ENCODE results near the gene MCM9. TPM values are rescaled to one million over a fixed set of nuclear protein-coding genes. Genes with fewer than 3 reads are reported as not detected.

The MCM9 gene
- total RNA-seq, 1 donor from 2014 or later: 15.6 TPM

DNA sequence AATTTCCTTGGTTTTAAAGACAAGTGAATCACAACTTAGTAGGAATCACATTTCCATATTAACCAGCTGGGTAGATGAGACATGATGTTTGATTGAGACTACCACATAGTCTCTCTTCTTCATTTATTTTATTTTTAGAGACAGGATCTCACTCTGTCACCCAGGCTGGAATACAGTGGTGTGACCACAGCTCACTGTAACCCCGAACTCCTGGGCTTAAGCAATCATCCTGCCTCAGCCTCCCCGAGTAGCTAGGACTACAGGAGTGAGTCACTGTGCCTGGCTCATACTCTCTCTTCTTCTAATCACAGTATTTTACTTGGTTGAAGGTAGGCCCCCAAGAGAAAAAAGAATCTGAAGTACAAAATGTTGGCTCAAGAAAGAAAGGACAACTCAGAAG, 121.2 kb downstream of the MCM9 start:
- no peaks in the 10 kb centered on the region for H3K27me3 Mint-ChIP-seq (ENCODE audit: unreplicated experiment)
- DNase-seq (ENCODE audit: extremely low spot score, unreplicated experiment): no peak
- H3K27ac Mint-ChIP-seq (ENCODE audit: unreplicated experiment): no peak overlapping the region
- no peak overlapping the region for H3K4me3 Mint-ChIP-seq (ENCODE audit: unreplicated experiment)
- H3K4me1 Mint-ChIP-seq (ENCODE audit: unreplicated experiment): peaks cover 2% of the 10 kb centered on the region
- TF ChIP-seq, protein P1, sequence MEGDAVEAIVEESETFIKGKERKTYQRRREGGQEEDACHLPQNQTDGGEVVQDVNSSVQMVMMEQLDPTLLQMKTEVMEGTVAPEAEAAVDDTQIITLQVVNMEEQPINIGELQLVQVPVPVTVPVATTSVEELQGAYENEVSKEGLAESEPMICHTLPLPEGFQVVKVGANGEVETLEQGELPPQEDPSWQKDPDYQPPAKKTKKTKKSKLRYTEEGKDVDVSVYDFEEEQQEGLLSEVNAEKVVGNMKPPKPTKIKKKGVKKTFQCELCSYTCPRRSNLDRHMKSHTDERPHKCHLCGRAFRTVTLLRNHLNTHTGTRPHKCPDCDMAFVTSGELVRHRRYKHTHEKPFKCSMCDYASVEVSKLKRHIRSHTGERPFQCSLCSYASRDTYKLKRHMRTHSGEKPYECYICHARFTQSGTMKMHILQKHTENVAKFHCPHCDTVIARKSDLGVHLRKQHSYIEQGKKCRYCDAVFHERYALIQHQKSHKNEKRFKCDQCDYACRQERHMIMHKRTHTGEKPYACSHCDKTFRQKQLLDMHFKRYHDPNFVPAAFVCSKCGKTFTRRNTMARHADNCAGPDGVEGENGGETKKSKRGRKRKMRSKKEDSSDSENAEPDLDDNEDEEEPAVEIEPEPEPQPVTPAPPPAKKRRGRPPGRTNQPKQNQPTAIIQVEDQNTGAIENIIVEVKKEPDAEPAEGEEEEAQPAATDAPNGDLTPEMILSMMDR (IDR thresholded peaks at IDR 0.05): no peak
- H3K36me3 Mint-ChIP-seq (ENCODE audit: unreplicated experiment): peaks cover 24% of the 10 kb centered on the region
- H3K9me3 Mint-ChIP-seq (ENCODE audit: unreplicated experiment): peaks cover 2% of the 10 kb centered on the region

DNA sequence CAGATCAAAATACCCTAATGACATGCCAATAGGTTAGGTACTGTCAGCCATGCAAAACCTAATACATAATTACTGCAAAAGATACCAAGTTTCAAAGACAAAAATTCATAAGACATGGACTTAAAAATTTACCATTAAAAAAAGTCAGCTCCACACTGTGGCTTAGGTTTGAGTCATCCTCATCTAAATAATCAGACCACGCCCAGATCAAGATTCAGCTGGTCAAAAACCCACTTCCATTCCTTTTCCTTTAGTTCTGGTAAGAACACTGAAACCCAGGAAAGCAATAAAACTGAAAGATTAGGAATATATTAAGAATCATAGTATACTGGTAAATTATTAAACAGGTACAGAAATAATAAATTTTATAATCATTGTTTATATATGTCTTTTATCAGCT, 122.0 kb downstream of the MCM9 start:
- no peak overlapping the region for H3K4me3 Mint-ChIP-seq (ENCODE audit: unreplicated experiment)
- H3K36me3 Mint-ChIP-seq (ENCODE audit: unreplicated experiment): peaks cover 24% of the 10 kb centered on the region
- no peaks in the 10 kb centered on the region for H3K9me3 Mint-ChIP-seq (ENCODE audit: unreplicated experiment)
- peaks cover 6% of the 10 kb centered on the region for H3K4me1 Mint-ChIP-seq (ENCODE audit: unreplicated experiment)
- TF ChIP-seq, protein P1 (IDR thresholded peaks at IDR 0.05): no peak
- no peaks in the 10 kb centered on the region for H3K27me3 Mint-ChIP-seq (ENCODE audit: unreplicated experiment)
- DNase-seq (ENCODE audit: extremely low spot score, unreplicated experiment): no peak
- H3K27ac Mint-ChIP-seq (ENCODE audit: unreplicated experiment): no peak overlapping the region

DNA sequence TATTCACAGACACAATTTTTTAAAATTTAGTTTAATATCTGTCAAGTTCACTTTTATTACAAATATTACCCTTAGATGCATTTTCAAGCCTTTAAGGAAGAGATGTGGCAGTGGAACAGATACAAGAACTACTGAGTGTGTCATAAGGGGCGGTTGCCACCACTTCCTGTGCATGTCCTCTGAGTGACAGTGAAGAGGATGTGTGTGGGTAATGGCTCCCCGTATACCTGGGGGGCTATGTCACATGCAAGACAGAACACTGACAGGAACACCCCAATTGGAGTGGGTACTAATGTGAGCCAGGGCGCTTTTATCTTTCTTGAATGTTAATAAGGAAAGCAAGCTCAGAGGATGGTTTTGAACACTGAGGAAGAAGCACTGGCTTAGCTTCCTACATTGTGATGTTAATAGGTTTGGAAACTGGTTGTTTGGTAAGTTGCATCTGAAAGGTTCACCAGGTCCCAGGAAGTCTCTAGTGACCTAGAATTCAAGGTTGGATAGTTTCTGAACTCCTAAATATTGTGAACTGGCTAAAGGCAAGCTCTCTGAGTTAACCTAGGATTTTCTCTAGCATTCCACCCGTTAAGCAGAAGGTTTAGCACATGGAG, 124.4 kb downstream of the MCM9 start:
- H3K27ac Mint-ChIP-seq (ENCODE audit: unreplicated experiment): no peak overlapping the region
- peaks cover 6% of the 10 kb centered on the region for H3K4me1 Mint-ChIP-seq (ENCODE audit: unreplicated experiment)
- no peaks in the 10 kb centered on the region for H3K9me3 Mint-ChIP-seq (ENCODE audit: unreplicated experiment)
- DNase-seq (ENCODE audit: extremely low spot score, unreplicated experiment): no peak
- TF ChIP-seq, protein P1 (IDR thresholded peaks at IDR 0.05): no peak
- H3K36me3 Mint-ChIP-seq (ENCODE audit: unreplicated experiment): peaks cover 16% of the 10 kb centered on the region
- H3K4me3 Mint-ChIP-seq (ENCODE audit: unreplicated experiment): no peak overlapping the region
- H3K27me3 Mint-ChIP-seq (ENCODE audit: unreplicated experiment): no peaks in the 10 kb centered on the region

DNA sequence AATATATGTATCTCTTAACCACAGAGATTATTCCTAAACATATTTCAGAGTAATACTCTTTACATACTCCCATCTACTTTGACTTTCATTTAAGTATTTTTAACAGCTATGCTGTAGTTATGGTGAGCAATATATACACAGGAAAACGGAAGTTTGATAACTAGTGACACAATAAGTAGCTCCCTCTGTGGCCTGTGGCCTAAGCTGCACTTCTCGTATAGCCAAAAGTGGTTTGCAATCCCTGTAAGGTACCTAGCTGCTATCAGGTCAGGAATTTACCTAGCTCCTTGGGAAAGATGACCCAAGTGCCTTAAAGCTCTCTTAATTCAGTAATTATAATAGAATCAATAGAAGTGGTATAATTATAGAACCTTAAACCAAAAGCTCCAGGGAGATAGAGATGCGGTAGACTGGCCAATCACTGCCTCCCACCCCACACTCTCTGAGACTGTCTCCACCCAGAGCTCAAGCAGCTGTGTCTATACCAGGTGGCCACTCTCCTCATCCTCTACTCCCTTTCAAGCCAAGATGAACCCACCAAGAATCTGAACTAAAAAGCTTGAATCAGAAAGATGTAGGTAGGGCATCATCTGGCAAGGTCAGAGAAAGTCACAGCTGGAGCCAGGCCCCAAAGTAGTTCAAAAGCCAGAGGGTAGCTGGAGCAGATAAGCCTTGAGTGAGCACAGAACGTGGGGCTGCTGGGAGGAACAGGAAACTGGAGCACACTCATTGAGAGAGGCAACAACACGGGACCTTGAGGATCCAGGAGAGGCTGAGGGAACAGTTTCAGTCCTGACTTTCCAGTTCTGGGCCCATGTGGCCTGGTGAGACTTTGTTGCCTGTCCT, 125.9 kb downstream of the MCM9 start:
- H3K36me3 Mint-ChIP-seq (ENCODE audit: unreplicated experiment): peaks cover 5% of the 10 kb centered on the region
- no peak for DNase-seq (ENCODE audit: extremely low spot score, unreplicated experiment)
- H3K27me3 Mint-ChIP-seq (ENCODE audit: unreplicated experiment): no peaks in the 10 kb centered on the region
- peaks cover 6% of the 10 kb centered on the region for H3K4me1 Mint-ChIP-seq (ENCODE audit: unreplicated experiment)
- TF ChIP-seq, protein P1 (IDR thresholded peaks at IDR 0.05): no peak
- H3K9me3 Mint-ChIP-seq (ENCODE audit: unreplicated experiment): no peaks in the 10 kb centered on the region
- H3K27ac Mint-ChIP-seq (ENCODE audit: unreplicated experiment): no peak overlapping the region
- H3K4me3 Mint-ChIP-seq (ENCODE audit: unreplicated experiment): no peak overlapping the region

DNA sequence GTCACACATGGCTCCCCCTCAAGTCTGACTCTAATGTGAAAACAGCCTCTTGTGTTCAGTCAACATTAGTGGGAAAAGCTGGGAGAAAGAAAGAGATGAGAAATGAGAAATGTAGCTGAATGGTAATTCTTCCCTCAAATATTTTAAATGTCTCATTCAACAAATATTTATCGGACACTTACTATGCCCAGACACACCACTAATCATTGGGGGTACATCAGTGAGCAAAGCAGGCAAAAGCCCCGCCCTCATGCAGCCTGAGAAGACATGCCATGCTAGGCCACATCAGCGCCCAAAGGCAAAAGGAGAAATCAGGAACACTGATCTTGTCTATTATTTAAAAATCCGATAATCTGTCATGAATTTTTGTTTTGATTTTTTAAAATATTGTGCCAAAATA, 130.9 kb downstream of the MCM9 start:
- H3K36me3 Mint-ChIP-seq (ENCODE audit: unreplicated experiment): no peaks in the 10 kb centered on the region
- no peak overlapping the region for H3K27ac Mint-ChIP-seq (ENCODE audit: unreplicated experiment)
- no peak overlapping the region for H3K4me3 Mint-ChIP-seq (ENCODE audit: unreplicated experiment)
- TF ChIP-seq, protein P1 (IDR thresholded peaks at IDR 0.05): no peak
- no peaks in the 10 kb centered on the region for H3K9me3 Mint-ChIP-seq (ENCODE audit: unreplicated experiment)
- H3K4me1 Mint-ChIP-seq (ENCODE audit: unreplicated experiment): peaks cover 11% of the 10 kb centered on the region
- H3K27me3 Mint-ChIP-seq (ENCODE audit: unreplicated experiment): no peaks in the 10 kb centered on the region
- no peak for DNase-seq (ENCODE audit: extremely low spot score, unreplicated experiment)
